HG02798 (cell line): Measurements from ENCODE around the gene TOR1B.
A peak's percentile ranks its signal among the peaks of the same experiment; 100 is the strongest.
"Not testable (repeated sequence)": the region's sequence is repeated elsewhere in the genome, so short reads cannot be mapped to it uniquely, and the experiment has no call there.

Experiments used
- ATAC-seq: cut with Tn5 transposase; IDR thresholded peaks from one replicate; pipeline ENCODE4 v1.9.1; 2021; ENCODE audit warnings: mild to moderate bottlenecking; ENCODE audit not compliant: unreplicated experiment, poor library complexity

The TOR1B gene

DNA sequence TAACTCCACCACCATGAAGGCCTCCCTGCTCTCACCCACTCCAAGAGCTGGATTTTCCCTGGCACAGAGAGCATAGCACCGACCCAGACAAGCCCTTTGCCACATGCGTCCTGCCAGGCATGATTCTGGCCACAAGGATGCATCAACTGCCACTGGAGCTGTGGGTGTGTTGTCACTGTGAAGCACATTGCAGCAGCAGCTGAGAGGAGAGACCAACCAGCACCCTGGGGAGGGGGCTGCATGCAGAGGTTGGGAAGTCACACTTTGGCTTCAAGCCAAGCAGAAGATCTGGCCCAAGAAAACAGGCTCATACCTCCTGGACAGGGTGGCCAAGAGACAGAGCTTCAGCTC, 27.6 kb upstream of the TOR1B start:
- ATAC-seq = no peak

DNA sequence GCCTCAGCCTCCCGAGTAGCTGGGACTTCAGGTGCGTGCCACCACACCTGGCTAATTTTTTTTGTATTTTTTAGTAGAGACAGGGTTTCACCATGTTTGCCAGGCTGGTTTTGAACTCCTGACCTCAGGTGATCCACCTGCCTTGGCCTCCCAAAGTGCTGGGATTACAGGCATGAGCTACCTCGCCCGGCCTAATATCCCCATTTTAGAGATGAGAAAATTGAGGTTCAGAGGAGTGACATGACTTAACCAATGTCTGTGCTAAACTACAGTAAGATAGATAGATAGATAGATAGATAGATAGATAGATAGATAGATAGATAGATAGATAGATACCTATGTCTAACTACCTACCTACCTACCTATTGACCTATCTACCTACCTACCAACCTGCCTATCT, 26.9 kb upstream of the TOR1B start:
- ATAC-seq = not testable (repeated sequence)

DNA sequence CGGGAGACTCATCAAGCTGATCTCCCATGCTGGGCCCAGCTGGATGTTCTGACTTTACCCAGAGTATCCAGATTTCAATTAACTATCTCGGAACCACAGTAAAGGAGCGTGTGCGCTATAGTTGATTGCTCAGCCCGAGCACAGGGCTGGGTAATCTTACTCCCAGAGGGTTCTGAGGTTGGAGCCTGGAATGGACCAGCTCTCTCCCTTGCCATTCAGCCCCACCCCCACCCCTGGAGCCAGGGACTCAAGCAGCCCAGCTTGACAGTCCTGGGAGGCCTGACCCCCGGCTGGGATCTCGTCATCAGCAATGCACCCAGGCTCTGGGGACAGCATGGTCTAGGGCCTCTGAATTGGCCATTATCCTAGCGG, 26.4 kb upstream of the TOR1B start:
- ATAC-seq = no peak

DNA sequence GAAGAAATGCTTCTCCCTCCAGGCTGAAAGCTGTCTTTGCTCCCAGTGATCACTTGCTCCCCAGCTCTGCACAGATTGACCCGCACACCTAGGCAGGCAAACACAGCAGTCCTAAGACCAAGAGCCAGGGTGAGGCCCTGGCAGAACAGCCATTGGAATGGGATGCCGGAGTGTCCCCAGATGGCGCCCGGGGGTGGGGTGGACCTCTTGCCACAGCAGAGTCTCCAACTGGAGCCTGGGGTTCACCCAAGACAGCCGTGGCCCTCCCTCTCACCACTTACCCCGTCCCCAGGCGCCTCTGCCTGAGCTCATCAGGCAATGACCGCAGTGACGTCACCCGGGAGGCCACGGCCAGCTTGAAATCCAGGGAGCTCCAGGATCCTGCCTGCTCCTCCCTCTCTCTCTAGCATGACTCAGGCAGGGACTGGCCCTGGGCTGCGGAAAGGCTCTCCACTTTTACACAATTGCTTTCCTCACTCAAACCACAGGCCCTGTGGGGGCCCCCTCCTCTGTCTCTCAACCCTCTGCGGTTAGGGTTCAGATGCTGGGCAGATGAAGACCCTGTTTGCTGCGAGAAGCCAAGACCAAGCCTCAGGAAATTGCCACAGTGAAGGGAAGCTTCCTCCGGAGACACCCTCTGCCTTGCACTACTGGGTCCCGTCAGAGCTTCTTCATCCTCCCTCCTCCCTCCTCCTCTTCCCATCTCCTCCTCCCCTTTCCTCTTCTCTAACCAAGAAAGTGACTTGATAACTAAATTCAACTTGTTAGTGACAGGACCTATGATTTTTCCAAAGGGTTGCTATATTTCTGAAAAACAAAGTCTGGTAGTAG, 25.8 kb upstream of the TOR1B start:
- no peak for ATAC-seq

DNA sequence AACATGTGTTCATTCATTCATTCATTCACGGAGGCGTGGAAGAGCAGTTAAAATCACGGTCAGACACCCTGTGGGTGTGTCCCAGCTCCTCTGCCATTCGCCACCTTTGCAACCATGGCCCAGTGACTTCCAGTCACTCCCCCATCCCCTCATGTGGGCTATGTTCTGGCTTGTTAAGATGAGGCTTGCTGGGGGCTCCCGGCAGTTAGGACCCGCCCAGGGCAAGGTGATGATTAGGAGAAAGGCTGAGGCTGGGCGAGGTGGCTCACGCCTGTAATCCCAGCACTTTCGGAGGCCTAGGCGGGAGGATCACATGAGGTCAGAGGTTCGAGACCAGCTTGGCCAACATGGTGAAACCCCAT, 25.2 kb upstream of the TOR1B start:
- ATAC-seq = no peak

DNA sequence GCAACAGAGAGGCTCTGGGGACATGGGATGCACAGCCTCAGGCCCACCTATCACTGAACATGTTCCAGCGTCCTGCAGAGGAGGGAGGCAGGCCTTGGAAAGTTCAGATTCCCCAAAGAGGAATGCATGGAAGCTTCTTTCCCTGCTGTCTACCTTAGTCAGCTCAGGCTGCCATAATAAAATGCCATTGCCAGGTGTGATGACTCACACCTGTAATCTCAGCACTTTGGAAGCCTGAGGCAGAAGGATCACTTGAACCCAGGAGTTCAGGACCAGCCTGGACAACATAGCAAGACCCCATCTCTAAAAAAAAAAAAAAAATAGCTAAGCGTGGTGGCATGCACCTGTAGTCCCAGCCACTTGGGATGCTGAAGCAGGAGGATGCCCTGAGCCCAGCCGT, 24.5 kb upstream of the TOR1B start:
- ATAC-seq = no peak

DNA sequence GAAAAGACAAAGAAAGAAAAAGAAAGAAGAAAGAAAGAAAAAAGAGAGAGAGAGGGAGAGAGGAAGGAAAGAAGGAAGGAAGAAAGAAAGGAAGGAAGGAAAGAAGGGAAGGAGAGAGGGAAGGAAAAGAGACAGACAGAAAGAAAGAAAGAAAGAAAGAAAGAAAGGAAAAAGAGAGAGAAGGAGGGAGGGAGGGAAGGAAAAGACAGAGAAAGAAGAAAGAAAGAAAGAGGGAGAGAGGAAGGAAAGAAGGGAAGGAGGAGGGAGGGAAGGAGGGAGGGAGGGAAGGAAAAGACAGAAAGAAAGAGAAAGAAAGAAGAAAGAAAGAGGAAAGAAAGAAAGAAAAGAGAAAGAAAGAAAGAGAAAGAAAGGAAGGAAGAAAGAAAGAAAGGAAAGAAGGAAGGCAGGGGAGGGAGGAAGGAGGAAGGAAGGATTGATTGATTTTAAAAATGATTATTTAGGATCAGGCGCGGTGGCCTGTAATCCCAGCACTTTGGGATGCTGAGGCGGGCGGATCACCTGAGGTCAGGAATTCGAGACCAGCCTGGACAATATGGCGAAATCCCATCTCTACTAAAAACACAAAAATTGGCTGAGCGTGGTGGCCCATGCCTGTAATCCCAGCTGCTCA, 23.3 kb upstream of the TOR1B start:
- ATAC-seq = no peak

DNA sequence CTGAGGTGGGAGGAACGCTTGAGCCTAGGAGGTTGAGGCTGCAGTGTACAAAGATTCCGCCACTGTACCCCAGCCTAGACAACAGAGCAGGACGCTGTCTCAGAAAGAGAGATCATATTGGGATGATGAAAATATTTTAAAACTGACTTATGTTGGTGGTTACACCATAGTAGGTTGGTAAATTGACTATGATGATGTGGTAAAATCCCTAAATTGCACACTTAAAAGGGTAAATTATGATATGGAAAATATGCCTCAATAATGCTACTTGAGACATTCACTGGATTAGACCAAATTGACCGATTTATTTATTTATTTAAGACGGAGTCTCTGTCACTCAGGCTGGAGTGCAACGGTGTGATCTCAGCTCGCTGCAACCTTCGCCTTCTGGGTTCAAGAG, 21.9 kb upstream of the TOR1B start:
- ATAC-seq = no peak

DNA sequence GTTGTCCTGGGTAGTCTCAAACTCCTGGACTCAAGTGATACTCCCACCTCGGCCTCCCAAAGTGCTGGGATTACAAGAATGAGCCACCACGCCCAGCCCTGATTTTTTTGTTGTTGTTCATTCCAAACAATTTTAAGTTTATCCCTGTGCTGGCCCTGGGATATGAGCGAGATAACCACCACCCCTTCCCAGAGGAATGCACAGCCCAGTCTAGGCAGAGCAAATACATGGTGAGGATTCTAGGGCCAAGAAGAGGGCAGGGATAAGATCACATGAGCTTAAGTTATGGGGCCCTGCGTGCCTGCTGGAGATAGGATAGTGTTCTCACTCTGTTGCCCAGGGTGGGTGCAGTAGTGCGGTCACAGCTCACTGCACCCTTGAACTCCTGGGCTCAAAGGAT, 21.0 kb upstream of the TOR1B start:
- ATAC-seq = no peak

DNA sequence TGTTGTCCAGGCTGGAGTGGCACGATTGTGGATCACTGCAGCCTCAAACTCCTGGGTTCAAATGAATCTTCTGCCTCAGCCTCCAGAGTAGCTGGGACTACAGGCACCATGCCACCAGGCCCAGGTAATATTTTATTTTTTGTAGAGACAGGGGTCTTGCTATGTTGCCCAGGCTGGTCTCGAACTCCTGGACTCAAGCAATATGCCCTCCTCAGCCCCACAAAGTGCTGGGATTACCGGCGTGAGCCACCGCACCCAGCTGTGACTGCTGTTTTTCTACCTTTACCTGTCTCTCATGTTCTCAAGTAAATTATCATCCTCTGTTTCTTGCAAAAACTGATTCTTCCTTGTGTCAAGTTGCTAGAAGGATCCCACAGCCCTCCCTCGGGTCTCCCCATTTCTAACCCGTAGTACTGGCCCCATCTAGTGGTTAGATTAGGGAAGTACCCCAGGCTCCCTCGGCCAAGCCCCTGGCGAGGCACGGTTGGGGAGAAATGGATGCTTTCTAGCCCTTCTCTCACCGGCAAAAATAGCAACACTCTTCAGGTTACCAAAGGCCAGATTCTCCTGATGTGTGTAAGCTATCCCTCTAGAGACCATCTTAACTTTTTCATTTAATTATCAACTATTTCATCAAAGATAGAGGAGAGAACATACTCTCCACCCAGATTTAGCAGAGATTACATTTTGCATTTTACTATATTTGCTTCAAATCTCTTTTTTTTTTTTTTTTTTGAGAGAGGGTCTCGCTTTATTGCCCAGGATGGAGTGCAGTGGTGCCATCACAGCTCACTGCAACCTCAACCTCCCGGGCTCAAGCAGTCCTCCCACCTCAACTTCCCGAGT, 19.2 kb upstream of the TOR1B start:
- ATAC-seq = no peak

DNA sequence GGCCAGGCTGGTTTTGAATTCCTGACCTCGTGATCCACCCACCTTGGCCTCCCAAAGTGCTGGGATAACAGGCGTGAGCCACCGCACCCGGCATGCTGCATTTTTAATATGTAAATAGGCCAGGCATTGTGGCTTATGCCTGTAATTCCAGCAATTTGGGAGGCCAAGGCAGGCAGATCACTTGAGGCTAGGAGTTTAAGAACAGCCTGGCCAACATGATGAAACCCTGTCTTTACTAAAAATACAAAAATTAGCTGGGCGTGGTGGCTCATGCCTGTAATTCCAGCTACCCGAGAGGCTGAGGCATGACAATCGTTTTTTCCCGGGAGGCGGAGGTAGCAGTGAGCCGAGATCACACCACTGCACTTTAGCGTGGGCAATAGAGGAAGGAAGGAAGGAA, 18.0 kb upstream of the TOR1B start:
- ATAC-seq = not testable (repeated sequence)

DNA sequence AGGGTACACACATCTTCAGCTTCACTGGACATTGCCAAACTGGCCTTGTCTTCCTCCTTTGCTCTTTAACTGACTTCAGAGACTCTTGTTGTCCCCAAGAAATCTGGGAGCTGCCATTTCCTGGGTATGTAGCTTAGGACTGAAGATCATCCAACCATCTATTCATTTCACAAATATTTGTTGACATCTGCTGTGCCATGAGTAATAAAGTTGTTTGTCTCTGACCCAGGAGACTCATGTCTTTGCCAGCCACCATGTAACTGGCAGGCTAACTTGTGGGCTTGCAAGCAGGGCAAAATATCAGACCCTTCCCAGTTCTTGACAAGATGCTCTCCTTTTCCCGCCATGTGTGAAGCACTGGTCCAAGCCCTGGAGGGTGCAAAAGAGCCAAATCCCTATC, 17.1 kb upstream of the TOR1B start:
- no peak for ATAC-seq

DNA sequence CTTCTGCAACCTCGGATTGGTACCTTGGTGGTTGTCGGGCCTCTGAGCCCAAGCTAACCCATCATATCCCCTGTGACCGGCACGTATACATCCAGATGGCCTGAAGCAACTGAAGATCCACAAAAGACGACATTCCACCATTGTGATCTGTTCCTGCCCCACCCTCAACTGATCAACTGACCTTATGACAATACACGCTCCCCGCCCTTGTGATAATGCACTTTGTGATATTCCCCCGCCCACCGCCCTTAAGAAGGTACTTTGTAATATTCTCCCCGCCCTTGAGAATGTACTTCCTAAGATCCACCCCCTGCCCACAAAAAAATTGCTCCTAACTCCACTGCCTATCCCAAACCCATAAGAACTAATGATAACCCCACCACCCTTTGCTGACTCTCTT, 16.5 kb upstream of the TOR1B start:
- no peak for ATAC-seq

DNA sequence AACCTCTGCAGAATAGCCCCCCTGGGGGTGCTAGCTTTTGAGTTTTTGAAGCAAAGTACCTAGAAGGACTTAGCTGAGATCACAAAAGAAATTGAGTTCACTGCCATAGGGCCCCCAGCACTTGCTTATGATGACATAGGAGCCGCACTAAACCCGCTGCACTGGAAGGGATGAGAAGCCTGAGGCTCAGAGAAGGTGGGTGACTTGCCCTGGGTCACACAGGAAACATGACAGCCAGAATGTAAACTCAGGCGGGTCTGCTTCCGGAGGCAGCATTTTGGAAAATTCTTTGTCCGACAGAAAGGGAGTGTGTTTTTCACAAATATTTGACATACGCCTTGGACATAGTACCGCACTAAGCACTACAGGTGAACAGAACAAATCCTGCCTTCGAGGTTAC, 8.4 kb upstream of the TOR1B start:
- ATAC-seq = no peak

DNA sequence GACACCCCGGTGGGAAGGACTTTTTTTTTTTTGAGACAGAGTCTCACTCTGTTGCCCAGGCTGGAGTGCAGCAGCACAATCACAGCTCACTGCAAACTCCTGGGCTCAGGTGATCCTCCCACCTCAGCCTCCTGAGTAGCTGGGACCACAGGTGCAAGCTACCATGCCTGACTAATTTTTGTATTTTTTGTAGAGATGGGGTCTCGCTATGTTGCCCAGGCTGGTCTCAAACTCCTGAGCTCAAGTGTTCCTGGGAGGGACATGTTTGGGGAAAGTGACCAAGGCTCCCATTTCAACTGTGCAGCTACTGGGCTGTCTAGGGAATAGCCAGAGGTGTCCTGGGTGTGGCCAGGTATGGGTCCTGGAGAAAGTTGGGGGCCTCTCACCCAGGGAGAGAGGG, 7.0 kb upstream of the TOR1B start:
- not testable (repeated sequence) for ATAC-seq

DNA sequence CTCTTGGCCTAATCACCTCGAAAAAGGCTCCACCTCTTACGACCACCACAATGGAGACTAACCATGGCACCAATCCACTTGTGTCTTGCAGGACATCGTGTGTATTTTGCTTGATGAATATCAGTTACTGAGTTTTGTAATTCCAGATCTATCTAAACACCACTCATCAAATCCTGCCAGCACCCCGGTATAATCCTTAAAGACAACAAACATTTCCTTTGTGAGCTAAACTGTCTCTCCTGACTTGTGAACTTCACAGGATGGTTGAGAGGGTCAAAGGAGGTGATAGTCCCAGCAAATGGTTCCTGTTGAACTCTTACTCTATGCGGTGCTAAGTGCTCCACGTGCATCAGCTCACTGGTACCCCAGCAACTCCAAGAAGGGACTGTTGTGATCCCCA, 4.0 kb upstream of the TOR1B start:
- no peak for ATAC-seq

DNA sequence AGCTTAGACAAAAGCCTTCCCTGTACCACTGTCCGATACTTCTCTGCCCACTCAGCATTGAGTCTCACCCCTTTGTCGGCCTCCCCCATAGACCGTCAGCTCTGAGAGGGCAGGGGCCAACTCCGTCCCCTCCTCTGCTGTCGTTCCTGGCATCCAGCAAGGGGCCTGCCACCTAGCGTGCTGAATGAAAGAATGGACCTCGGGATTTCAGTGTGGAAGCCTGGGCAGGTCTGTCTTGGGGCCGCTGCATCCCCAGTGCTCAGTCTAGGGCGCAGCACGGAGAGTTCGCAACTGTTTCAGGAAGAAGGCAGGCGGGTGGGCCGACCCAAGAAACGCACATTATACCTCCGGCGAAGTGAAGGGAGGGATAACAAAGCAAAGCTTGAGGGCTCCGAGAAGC, 1.5 kb upstream of the TOR1B start:
- ATAC-seq = no peak

DNA sequence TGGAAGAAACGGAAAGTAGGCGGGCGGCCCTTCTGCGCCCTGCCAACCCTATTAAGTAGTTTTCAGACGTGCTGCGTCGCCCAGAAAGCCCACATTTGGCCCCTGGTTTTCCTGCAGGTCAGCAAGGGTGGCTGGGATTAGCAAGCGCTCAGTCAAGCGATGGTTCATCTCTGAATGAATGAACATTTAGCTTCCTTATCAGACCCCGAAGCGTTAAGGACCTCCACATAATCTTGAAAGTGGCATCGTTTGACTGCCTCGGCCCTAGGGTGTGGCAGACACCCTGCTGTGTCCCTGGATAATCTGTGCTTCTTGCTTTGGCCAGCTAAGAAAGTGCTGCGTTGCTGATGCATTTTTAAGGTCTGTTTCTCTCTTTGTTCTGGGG, 684 bp downstream of the TOR1B start:
- ATAC-seq = peak; percentile 1

DNA sequence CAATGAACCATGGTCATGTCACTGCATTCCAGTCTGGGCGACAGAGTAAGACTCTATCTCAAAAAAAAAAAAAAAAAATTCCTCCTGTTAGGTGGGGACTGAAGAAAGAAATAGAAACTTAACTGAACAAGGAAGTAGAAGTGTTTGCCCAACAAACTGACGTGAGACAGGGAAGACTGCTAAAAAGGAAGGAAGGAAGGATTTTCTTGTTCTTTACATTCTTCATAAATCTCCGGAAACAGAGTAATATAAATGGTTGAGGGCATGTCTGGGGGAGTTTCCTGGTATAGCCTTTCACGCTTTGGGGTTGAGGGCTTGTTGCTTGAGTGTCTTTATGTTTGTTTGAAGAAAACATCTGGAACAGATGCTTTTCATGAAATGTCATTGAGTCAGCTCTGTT, 3.1 kb downstream of the TOR1B start:
- ATAC-seq = no peak

DNA sequence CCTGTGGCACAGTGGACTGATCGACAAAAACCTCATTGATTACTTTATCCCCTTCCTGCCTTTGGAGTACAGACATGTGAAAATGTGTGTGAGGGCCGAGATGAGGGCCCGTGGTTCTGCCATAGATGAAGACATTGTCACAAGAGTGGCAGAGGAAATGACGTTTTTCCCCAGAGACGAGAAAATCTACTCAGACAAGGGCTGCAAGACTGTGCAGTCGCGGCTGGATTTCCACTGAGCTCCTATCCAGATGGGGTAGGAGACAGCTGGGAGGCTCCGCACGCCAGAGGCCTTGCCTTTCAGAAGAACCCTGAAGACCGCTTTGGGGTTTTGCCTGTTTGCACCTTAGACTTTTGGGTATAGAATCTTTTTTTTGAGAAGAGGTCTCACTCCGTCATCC, 6.4 kb downstream of the TOR1B start:
- ATAC-seq = no peak

DNA sequence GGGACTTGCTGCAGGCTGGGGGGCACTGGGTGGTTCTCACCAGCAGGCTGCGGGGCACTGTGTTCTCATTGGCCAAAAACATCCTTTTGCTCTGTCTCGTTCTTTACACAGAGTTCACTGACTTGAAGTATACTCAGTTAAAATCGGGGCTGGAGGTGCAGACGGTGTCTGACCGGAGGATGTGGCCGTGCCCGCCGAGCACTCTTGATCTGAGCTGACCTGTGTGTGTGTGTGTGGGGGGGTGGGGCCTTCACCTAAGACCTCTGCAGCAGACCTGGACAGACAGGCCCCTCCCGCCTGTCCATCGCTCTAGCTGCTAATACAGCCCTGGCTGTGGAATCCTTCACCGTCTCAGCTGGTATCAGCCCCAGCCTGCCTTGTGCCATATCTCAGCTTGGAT, 7.1 kb downstream of the TOR1B start:
- no peak for ATAC-seq

DNA sequence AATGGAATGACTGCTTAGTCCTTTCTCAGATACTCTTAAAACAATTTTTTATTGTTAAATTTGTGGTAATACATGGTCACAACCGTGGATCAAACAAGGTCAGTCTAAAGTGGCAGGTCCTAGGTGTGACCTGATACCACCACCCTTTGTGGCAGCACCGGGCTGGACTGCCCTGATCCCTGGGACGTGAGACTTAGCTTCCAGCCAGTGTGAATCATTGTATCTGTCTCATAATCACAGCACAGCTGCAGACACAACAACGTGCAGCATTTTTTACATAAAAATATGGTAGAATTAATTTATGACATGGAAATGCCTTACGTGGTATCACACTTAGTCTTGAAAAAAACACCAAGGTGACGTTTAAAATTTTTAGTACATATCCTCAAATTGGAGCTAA, 7.8 kb downstream of the TOR1B start:
- no peak for ATAC-seq
